Measurements from ENCODE around the gene GRIK4. TPM values are rescaled to one million over a fixed set of nuclear protein-coding genes. Genes with fewer than 3 reads are reported as not detected.

The GRIK4 gene
- total RNA-seq, 1 experiment from 2014 or later = 0.14 TPM

GRCh38 chr11:120837696-120838095 is 326.1 kb downstream of the GRIK4 start:
- no peak for DNase-seq (ENCODE audit: low spot score)

- DNase-seq (ENCODE audit: low spot score) = no peak
These were observed 327.7 kb downstream of the GRIK4 start for GRCh38 chr11:120839201-120839600.

- DNase-seq (ENCODE audit: low spot score) = no peak
These were observed 328.4 kb downstream of the GRIK4 start for GRCh38 chr11:120839846-120840402.

GRCh38 chr11:120840661-120841060 is 329.1 kb downstream of the GRIK4 start:
- DNase-seq (ENCODE audit: low spot score) = no peak

GRCh38 chr11:120841074-120841473 is 329.5 kb downstream of the GRIK4 start:
- DNase-seq (ENCODE audit: low spot score) = no peak

GRCh38 chr11:120842195-120842594 is 330.6 kb downstream of the GRIK4 start:
- no peak for DNase-seq (ENCODE audit: low spot score)

GRCh38 chr11:120853435-120853834 is 341.9 kb downstream of the GRIK4 start:
- no peak for DNase-seq (ENCODE audit: low spot score)

- no peak for DNase-seq (ENCODE audit: low spot score)
These were observed 343.4 kb downstream of the GRIK4 start for GRCh38 chr11:120854988-120855387.

- DNase-seq (ENCODE audit: low spot score) = no peak
These were observed 346.0 kb downstream of the GRIK4 start for GRCh38 chr11:120857508-120857907.

GRCh38 chr11:120858740-120859139 is 347.2 kb downstream of the GRIK4 start:
- DNase-seq (ENCODE audit: low spot score) = no peak

- DNase-seq (ENCODE audit: low spot score) = no peak
These were observed 348.2 kb downstream of the GRIK4 start for GRCh38 chr11:120859552-120860295.

- no peak for DNase-seq (ENCODE audit: low spot score)
These were observed 351.8 kb downstream of the GRIK4 start for GRCh38 chr11:120863359-120863758.

- DNase-seq (ENCODE audit: low spot score) = no peak
These were observed 355.5 kb downstream of the GRIK4 start for GRCh38 chr11:120867024-120867423.

GRCh38 chr11:120867531-120867930 is 356.0 kb downstream of the GRIK4 start:
- no peak for DNase-seq (ENCODE audit: low spot score)

- no peak for DNase-seq (ENCODE audit: low spot score)
These were observed 356.4 kb downstream of the GRIK4 start for GRCh38 chr11:120867988-120868387.

GRCh38 chr11:120869097-120869496 is 357.5 kb downstream of the GRIK4 start:
- no peak for DNase-seq (ENCODE audit: low spot score)

- no peak for DNase-seq (ENCODE audit: low spot score)
These were observed 358.0 kb downstream of the GRIK4 start for GRCh38 chr11:120869516-120870011.

- DNase-seq (ENCODE audit: low spot score) = no peak
These were observed 359.6 kb downstream of the GRIK4 start for GRCh38 chr11:120871194-120871593.

GRCh38 chr11:120871924-120872323 is 360.4 kb downstream of the GRIK4 start:
- no peak for DNase-seq (ENCODE audit: low spot score)

- no peak for DNase-seq (ENCODE audit: low spot score)
These were observed 362.6 kb downstream of the GRIK4 start for GRCh38 chr11:120873966-120874735.

- no peak for DNase-seq (ENCODE audit: low spot score)
These were observed 364.4 kb downstream of the GRIK4 start for GRCh38 chr11:120875986-120876385.

GRCh38 chr11:120877746-120878365 is 366.3 kb downstream of the GRIK4 start:
- no peak for DNase-seq (ENCODE audit: low spot score)
